ENCODE measurements around the gene COMMD2.
A peak's percentile ranks its signal among the peaks of the same experiment; 100 is the strongest.

Gene COMMD2

GRCh38 chr3:149765762-149766334 is 13.6 kb upstream of the COMMD2 start:
- DNase-seq = no peak

- DNase-seq = no peak
Measured at GRCh38 chr3:149764302-149764701, 12.0 kb upstream of the COMMD2 start.

DNA sequence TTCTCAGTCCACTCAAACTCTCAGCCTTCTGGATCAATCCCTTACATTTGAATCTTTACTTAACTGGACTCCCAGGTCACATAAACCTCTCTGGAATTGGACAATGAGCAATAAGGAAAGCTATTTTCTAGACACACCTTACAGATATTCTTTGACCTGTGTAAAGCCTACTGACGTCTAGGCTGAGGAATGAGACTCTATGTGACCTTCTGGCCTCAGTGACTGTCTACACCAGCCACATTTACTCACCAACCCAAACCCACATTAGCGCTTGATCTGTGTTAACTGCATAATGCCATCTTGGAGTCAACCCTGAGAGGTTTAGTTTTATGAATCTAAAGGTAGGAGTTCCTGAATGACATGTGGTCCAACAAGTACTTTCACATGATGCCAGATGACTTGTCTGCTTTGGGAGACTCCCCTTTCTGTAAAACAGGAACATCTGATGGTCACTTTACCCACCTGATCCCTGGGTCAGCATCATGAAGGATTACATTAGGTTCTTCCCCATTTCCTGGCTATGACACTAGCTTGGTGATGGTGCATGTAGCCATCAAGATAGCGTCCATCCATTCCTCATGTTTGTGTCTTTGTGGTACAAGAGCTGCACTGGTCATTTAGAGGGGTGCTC is 11.4 kb upstream of the COMMD2 start:
- no peak for DNase-seq

GRCh38 chr3:149753717-149754116 is 1.4 kb upstream of the COMMD2 start:
- no peak for DNase-seq

- no peak for DNase-seq
Measured at GRCh38 chr3:149752788-149753136, 473 bp upstream of the COMMD2 start.

GRCh38 chr3:149751551-149751950 is 738 bp downstream of the COMMD2 start:
- no peak for DNase-seq

- no peak for DNase-seq
Measured at GRCh38 chr3:149744606-149745005, 7.7 kb downstream of the COMMD2 start.

GRCh38 chr3:149744151-149744550 is 8.1 kb downstream of the COMMD2 start:
- no peak for DNase-seq

- DNase-seq = no peak
Measured at GRCh38 chr3:149739396-149739795, 12.9 kb downstream of the COMMD2 start.

GRCh38 chr3:149738876-149739275 is 13.4 kb downstream of the COMMD2 start:
- DNase-seq = no peak

- DNase-seq = no peak
Measured at GRCh38 chr3:149736953-149737205, 15.4 kb downstream of the COMMD2 start.

DNA sequence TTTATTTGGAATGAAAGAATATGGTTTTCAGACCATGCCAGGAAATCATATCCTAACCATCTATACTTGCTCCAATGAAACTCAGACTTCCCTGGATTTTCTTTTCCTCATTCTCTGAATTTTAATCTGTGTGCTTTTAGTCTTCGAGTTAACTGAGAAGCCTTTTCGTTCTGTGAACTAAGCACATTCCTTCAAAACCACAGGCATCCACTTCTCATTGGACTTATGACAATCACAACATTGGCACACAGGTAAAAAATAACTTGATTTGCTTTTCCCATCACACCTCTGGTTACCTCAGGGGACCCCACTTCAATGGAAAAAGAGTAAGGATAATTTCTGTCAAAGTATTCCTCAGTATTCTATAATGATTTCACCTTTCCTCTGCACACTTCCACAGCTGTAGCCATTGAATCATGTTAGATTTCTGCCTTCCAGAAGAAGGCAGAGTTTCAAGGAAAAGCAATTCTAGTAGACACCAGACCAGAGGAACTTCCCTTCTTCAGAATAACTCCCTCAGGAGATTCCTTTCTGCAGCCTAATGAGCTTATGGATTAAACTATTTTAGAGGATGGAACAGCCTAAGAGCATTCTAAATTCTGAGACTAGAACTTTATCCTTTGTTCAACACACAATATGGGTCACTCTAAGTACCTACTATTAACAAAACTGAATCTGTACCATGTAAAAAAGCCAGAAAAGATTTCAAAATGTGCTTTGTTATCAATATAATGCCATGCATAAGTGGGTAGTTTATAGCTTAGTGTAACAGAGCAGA is 15.9 kb downstream of the COMMD2 start:
- no peak for DNase-seq

DNA sequence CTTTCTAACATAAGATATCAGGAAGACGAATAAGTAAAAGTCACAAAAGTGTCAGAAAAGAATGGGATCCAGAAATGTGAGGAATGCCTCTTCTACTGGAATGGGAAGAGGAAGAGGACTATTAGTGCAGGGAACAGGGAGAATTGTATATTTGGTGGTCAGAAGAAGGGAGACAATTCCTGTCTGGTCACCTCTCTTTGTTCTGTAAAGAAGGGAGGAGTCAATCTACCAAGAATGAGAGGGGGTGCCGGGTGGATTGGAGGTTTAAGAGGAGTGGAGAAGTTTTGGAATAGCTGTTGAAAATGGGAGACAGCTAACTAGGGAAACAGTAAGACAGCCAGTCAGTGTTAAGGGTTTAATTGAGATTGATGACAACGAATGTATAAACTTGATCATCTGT is 20.1 kb downstream of the COMMD2 start:
- no peak for DNase-seq

GRCh38 chr3:149727656-149728055 is 24.6 kb downstream of the COMMD2 start:
- DNase-seq = no peak

- no peak for DNase-seq
Measured at GRCh38 chr3:149726716-149727407, 25.4 kb downstream of the COMMD2 start.

- DNase-seq = no peak
Measured at GRCh38 chr3:149723781-149724180, 28.5 kb downstream of the COMMD2 start.

- no peak for DNase-seq
Measured at GRCh38 chr3:149720918-149721317, 31.4 kb downstream of the COMMD2 start.

GRCh38 chr3:149717391-149718056 is 34.8 kb downstream of the COMMD2 start:
- peak; percentile 30 for DNase-seq

- no peak for DNase-seq
Measured at GRCh38 chr3:149716984-149717383, 35.3 kb downstream of the COMMD2 start.

- no peak for DNase-seq
Measured at GRCh38 chr3:149715247-149715646, 37.0 kb downstream of the COMMD2 start.

GRCh38 chr3:149713730-149714654 is 38.3 kb downstream of the COMMD2 start:
- no peak for DNase-seq

GRCh38 chr3:149706905-149707304 is 45.4 kb downstream of the COMMD2 start:
- DNase-seq = no peak

Measured in right kidney (tissue), 1 donor.